Heart left ventricle (tissue), 16 donors: Measurements from ENCODE around the gene CPSF2. TPM values are rescaled to one million over a fixed set of nuclear protein-coding genes. Genes with fewer than 3 reads are reported as not detected.

ENCODE experiments used
- ATAC-seq, 4 donors: fragments of 200-7000 bp; cut with Tn5 transposase; one replicate each; pipeline ENCODE4 v1.9.1; 2020 to 2022; ENCODE audit warnings: moderate library complexity in 4 of 4, mild to moderate bottlenecking in 3 of 4, moderate number of reproducible peaks in 1 of 4
- DNase-seq, 5 donors: peaks; one replicate each; pipeline ENCODE4 v3.0.0-alpha.2; 2020
- H3K27ac ChIP-seq, 12 donors: fragments of 200-600 bp; sonication (generic) in 4 of 12; one replicate each; pipeline versions ENCODE4 v1.5.0 to v1.8.0; 2016 to 2022; ENCODE audit warnings: mild to moderate bottlenecking in 2 of 12
- H3K27me3 ChIP-seq, 9 donors: fragments of 200-600 bp; sonication (generic) in 2 of 9; one replicate each; pipeline versions ENCODE4 v1.5.1 to v1.8.0; 2016 to 2022; ENCODE audit warnings: mild to moderate bottlenecking in 3 of 9
- H3K36me3 ChIP-seq, 9 donors: fragments of 200-600 bp; sonication (generic) in 2 of 9; one replicate each; pipeline versions ENCODE4 v1.5.0 to v1.8.0; 2018 to 2022; ENCODE audit warnings: mild to moderate bottlenecking in 2 of 9
- H3K4me1 ChIP-seq, 12 donors: fragments of 200-600 bp; sonication (generic) in 4 of 12; one replicate each; pipeline versions ENCODE4 v1.5.0 to v1.8.0; 2016 to 2022; ENCODE audit warnings: mild to moderate bottlenecking in 3 of 12
- H3K4me3 ChIP-seq, 12 donors: fragments of 200-600 bp; sonication (generic) in 4 of 12; one replicate each; pipeline versions ENCODE4 v1.5.0 to v1.8.0; 2017 to 2022; ENCODE audit warnings: mild to moderate bottlenecking in 9 of 12, moderate library complexity in 4 of 12
- H3K9me3 ChIP-seq, 12 donors: fragments of 200-600 bp; sonication (generic) in 4 of 12; one replicate each; pipeline versions ENCODE4 v1.5.0 to v1.8.0; 2016 to 2022; ENCODE audit warnings: mild to moderate bottlenecking in 1 of 12
- POLR2A ChIP-seq, 2 donors: fragments of 450-650 bp; IDR thresholded peaks; one replicate each; pipeline ENCODE4 v1.6.1; 2017; ENCODE audit warnings: antibody characterized with exemption in 2 of 2, mild to moderate bottlenecking in 2 of 2, moderate library complexity in 2 of 2
- WGBS, 4 donors: extraction: QIAGEN DNeasy Blood & Tissue Kit in 2 of 4; methylation state at CpG; one replicate each; pipeline versions ENCODE4 v1.1.5 to v1.1.7; 2013 to 2018; 5-methylcytosine and 5-hydroxymethylcytosine counted together
- intact Hi-C, 10 donors: fragments of 100-400 bp; cut with DNase I; formaldehyde crosslinking; loops; one replicate each; pipeline versions ENCODE4 v1.11.1 to v1.14.2; 2022
- polyA plus RNA-seq, 2 donors: library from polyadenylated mRNA; stranded (reverse); fragments of 200-250 nt; gene quantifications; one replicate each; pipeline ENCODE4 v1.2.3, GENCODE V29; 2013
- total RNA-seq, 9 donors: library from RNA; depleted of rRNA in 2 of 9; stranded (reverse); fragments of >200 nt in 2 of 9; fragmentation: NEBNext Ultra II Directional in 3 of 9; extraction: Animal tissue kit (Norgen Biotek cat#: 25700) in 3 of 9; gene quantifications; one replicate each; pipeline versions ENCODE4 v1.1.0 to v1.2.4, GENCODE V29; 2016 to 2023
- TF ChIP-seq, protein P1 (sequence below), 12 donors: fragments of 200-600 bp; sonication (generic) in 4 of 12; IDR thresholded peaks; one replicate each; pipeline versions ENCODE4 v1.5.0 to v1.8.0; 2018 to 2022; ENCODE audit warnings: antibody characterized with exemption in 12 of 12, mild to moderate bottlenecking in 5 of 12
- donor health status: ischemic (EF 13 %, LVEDD 7.1; RV severe dilation, severe dysfunction).
- donor health status: healthy with polysubstance abuse.
- donor health status: DM: no; HTN: yes; CAD: no.
- donor health status: DM: no; HTN: no; CAD: no.
- donor health status: ischemic (EF 25% LVEDD 6.9; RV normal size, moderate dysfunction).
- donor health status: ischemic (EF 25% LVEDD 5.7; RV mildly dilated, moderate dysfunction).
- donor health status: healthy.
- donor health status: DM: yes; HTN: yes; CAD: no.
- donor health status: ischemic (EF 35%, LVEDD 5.7; RV mildly dilated, moderate dysfunction).
- donor health status: nonischemic (EF 11% LVEDD 7.7; RV severe dilation, severe dysfunction).
- donor health status: DM: yes; HTN: yes; CAD: no.
- donor health status: PGD.
- donor health status: ischemic (EF 29% LVEDD 5.4; RV normal size, mild dysfunction).
- donor health status: nonischemic (EF 23%, LVEDD 6.1; RV moderate dilation, normal function).

Gene CPSF2
- total and polyA plus RNA-seq, 11 donors: 4.8 to 51.7 (median 40.6) TPM

DNA sequence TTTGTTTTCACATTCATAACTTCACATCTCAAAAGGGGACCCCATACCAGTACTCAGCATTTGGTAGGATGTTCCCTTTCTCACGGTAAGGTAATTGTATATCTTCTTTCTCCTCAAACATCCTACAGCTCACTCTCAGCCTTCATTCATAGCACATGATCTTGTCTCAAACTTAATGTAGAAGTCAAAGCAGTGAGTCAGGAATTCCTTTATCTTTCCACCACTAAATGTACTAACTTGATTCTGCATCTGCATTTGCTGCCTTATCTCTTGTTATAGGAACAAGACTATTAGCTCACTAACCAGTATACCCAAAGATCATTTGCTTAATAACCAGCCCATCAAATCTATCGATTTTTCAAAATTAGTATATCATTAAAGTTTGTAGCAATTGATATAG is 22.9 kb downstream of the CPSF2 start:
- no peaks in the 10 kb centered on the region for H3K27me3 ChIP-seq
- H3K36me3 ChIP-seq: peaks cover 0 to 100% (median 99%) of the 10 kb centered on the region in 9 donors
- intact Hi-C loops: loop anchor here in 3 of 10 donors (5.0 to 10.0 kb wide), 3 partner anchors 313 to 530 kb away; no protein-coding TSS in a partner anchor
- H3K4me1 ChIP-seq: no peaks in the 10 kb centered on the region
- TF ChIP-seq, protein P1, sequence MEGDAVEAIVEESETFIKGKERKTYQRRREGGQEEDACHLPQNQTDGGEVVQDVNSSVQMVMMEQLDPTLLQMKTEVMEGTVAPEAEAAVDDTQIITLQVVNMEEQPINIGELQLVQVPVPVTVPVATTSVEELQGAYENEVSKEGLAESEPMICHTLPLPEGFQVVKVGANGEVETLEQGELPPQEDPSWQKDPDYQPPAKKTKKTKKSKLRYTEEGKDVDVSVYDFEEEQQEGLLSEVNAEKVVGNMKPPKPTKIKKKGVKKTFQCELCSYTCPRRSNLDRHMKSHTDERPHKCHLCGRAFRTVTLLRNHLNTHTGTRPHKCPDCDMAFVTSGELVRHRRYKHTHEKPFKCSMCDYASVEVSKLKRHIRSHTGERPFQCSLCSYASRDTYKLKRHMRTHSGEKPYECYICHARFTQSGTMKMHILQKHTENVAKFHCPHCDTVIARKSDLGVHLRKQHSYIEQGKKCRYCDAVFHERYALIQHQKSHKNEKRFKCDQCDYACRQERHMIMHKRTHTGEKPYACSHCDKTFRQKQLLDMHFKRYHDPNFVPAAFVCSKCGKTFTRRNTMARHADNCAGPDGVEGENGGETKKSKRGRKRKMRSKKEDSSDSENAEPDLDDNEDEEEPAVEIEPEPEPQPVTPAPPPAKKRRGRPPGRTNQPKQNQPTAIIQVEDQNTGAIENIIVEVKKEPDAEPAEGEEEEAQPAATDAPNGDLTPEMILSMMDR (IDR thresholded peaks at IDR 0.05): no peak
- TF ChIP-seq POLR2A (IDR thresholded peaks at IDR 0.05): no peak
- H3K9me3 ChIP-seq: no peaks in the 10 kb centered on the region
- 87 to 94% (median 91%) methylated on average over 2 of the region's 2 CpGs for WGBS, 4 donors
- no peak overlapping the region for H3K27ac ChIP-seq
- ATAC-seq: no peak
- no peak overlapping the region for H3K4me3 ChIP-seq
- DNase-seq: no peak

DNA sequence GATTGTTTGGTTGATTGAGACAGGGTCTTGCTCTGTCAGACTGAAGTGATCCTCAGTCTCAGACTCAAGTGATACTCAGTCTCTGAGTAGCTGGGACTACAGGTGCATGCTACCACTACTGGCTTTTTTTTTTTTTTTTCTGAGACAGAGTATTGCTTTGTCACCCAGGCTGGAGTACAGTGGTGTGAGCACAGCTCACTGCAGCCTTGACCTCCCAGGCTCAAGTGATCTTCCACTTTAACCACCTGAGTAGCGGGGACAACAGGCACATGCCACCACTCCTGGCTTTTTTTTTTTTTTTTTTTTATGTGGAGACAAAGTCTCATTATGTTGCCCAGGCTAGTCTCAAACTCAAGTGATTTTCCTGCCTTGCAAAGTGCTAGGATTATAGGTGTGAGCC is 31.8 kb downstream of the CPSF2 start:
- H3K4me1 ChIP-seq: no peaks in the 10 kb centered on the region
- intact Hi-C loops: loop anchor here in 3 of 10 donors (10.0 kb wide), 2 partner anchors 301 to 531 kb away; no protein-coding TSS in a partner anchor
- peaks cover 2 to 89% (median 84%) of the 10 kb centered on the region in 9 donors for H3K36me3 ChIP-seq
- no peak for ATAC-seq
- 97% methylated on average over 1 of the region's 1 CpG for WGBS, 4 donors
- H3K27me3 ChIP-seq: no peaks in the 10 kb centered on the region
- no peak for DNase-seq
- no peak overlapping the region for H3K27ac ChIP-seq
- H3K9me3 ChIP-seq: no peaks in the 10 kb centered on the region
- TF ChIP-seq POLR2A (IDR thresholded peaks at IDR 0.05): no peak
- TF ChIP-seq, protein P1 (IDR thresholded peaks at IDR 0.05): no peak
- no peak overlapping the region for H3K4me3 ChIP-seq

DNA sequence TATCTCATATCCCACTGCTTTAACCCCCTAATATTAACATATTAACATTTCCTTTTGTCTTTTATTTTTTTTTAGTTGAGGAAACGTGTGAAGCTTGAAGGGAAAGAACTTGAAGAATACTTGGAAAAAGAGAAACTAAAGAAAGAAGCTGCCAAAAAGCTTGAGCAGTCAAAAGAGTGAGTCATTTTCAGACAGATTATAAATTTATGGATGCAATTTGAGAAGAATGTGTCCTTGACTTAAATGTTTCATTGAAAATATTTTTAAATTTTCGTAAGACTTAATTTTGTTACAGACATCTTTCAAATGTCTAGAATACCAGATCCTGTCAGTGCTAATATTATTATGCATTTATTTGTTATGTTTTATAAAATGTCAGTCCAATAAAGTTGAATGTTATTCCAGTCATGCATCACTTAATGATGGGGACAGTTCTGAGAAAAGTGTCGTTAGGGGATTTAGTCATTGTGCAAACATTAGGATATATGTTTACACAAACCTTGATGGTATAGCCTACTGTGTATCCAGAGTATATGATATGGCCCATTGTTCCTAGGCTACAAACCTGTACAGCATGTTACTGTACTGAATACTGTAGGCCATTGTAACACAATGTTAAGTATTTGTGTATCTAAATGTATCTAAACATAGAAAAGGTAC is 32.6 kb downstream of the CPSF2 start:
- DNase-seq (no peak), ATAC-seq (no peak)
- intact Hi-C loops: loop anchor here in 3 of 10 donors (10.0 kb wide), 2 partner anchors 300 to 530 kb away; no protein-coding TSS in a partner anchor
- no peak overlapping the region for H3K27ac ChIP-seq
- no peak overlapping the region for H3K4me3 ChIP-seq
- TF ChIP-seq, protein P1 (IDR thresholded peaks at IDR 0.05): no peak
- TF ChIP-seq POLR2A (IDR thresholded peaks at IDR 0.05): no peak
- no peaks in the 10 kb centered on the region for H3K9me3 ChIP-seq
- H3K4me1 ChIP-seq: no peaks in the 10 kb centered on the region
- WGBS, 4 donors: 80 to 86% (median 83%) methylated on average over 3 of the region's 3 CpGs
- H3K36me3 ChIP-seq: peaks cover 2 to 89% (median 84%) of the 10 kb centered on the region in 9 donors
- no peaks in the 10 kb centered on the region for H3K27me3 ChIP-seq

DNA sequence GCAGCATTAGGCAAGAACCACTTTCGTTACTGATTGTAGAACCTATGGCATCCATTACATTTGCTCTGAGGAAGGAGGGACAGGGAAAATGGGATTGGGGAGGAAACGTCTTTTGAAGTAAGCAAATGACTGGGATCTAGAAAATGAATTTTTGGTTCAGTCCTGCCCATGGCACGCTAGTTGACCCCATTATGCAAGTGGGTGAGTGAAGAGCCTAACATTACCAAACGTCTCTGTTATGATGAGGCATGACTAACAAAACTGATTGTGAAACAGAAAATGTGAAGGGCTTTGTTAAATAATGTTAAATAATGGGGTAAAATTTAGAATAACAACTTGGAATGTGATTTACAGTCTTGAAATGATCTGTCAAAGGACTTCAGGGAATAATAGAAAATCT is 38.9 kb downstream of the CPSF2 start:
- no peaks in the 10 kb centered on the region for H3K27me3 ChIP-seq
- DNase-seq (no peak), ATAC-seq (no peak)
- H3K9me3 ChIP-seq: peaks cover 0 to 11% (median 0%) of the 10 kb centered on the region in 12 donors
- H3K4me3 ChIP-seq: no peak overlapping the region
- peaks cover 2 to 100% (median 97%) of the 10 kb centered on the region in 9 donors for H3K36me3 ChIP-seq
- H3K4me1 ChIP-seq: peaks cover 0 to 7% (median 0%) of the 10 kb centered on the region in 12 donors
- TF ChIP-seq, protein P1 (IDR thresholded peaks at IDR 0.05): no peak
- TF ChIP-seq POLR2A (IDR thresholded peaks at IDR 0.05): no peak
- H3K27ac ChIP-seq: no peak overlapping the region
- intact Hi-C loops: no loop called here
- 39 to 65% (median 58%) methylated on average over 4 of the region's 4 CpGs for WGBS, 4 donors
